GM18907 (cell line): Measurements from ENCODE around the gene CXCR6.

Source experiments
- ATAC-seq: cut with Tn5 transposase; IDR thresholded peaks from one replicate; pipeline ENCODE4 v1.9.1; 2021; ENCODE audit warnings: mild to moderate bottlenecking, moderate library complexity; ENCODE audit not compliant: unreplicated experiment

Gene CXCR6

GRCh38 chr3:45966950-45967640 is 23.8 kb downstream of the CXCR6 start:
- ATAC-seq = no peak

GRCh38 chr3:45967724-45968123 is 24.5 kb downstream of the CXCR6 start:
- no peak for ATAC-seq

DNA sequence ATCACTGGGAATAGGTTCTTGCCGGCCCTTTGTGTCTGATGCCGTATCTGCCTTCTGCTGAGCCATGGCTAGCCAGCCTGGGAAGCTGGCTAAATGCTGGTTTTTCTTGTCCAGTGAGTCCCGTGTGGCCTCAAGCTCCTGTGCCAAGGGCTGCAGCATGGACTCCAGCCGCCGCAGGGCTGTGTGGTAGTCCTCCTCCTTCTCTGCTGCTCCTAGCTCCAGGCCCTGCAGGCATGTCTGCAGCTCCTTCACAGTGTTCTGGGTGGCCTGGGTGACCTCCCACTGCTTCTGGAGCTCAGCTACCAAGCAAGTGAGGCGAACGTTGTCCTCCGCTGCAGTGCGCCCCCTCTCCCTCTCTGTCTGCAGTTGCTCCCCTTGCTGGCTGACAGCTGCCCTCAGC is 24.9 kb downstream of the CXCR6 start:
- no peak for ATAC-seq

- ATAC-seq = no peak
These were observed 25.4 kb downstream of the CXCR6 start for GRCh38 chr3:45968706-45969105.

- no peak for ATAC-seq
These were observed 25.9 kb downstream of the CXCR6 start for GRCh38 chr3:45969116-45969515.

DNA sequence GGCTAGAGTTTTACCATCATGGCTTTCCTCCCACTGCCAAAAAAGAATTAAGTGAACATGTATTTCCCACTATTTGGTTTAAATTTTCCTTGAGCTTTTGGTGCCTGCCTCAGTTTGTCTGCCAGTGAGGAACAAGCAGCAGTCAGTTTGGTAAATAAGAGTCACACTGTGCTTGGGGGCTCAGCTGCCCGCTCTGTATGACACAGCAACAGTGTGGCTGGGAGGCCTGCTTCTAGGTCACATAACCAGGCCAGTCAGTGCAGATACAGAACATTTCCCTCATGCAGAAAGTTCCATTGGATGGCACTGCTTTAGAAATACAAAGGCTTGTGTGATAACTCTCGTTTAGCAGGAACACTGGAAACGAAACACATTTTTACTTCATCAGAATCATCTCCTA is 26.7 kb downstream of the CXCR6 start:
- ATAC-seq = no peak

- ATAC-seq = no peak
These were observed 29.5 kb downstream of the CXCR6 start for GRCh38 chr3:45972534-45973402.

GRCh38 chr3:45974686-45975085 is 31.4 kb downstream of the CXCR6 start:
- ATAC-seq = no peak

GRCh38 chr3:45975686-45976085 is 32.4 kb downstream of the CXCR6 start:
- ATAC-seq = no peak

DNA sequence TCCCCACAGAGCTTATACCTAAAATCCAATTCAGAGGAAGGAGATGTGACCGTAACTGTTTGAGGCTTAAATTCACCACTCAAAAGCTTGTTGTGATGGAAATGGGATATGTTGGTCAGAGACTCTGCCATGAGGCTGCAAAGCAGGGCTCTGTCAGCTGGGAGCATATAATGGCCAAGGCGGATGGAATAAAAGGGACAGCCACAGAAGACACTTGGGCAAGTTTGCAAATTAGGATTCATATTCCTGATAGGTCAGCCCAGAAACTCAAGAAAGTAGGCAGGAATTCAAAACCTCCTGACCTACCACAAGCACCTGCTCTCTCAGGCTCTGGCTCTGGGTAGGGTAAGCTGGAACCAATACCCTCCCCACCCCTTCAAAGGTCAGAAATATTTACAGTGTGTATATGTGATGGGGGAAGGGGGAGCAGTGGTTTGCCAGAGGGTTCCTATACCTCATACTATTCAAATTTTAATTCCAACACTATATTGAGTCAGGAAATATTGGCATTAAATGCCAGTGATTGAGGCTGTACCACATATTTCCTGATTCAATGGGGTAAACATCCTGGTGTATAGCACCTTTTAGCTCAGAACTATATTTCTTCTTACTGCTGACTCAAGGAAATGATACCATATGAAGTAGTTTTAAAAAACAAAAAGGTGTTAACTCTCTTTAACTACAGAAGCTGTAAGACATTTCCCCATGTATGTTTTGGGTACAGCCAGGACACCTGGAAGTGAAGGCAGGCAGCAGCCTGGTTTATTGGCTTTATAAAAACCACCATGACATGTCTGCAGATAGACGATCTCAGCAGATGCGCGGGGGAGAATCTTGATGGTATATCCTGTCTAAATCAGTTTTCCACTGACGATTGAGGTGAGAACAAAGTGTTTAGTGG is 33.2 kb downstream of the CXCR6 start:
- no peak for ATAC-seq

DNA sequence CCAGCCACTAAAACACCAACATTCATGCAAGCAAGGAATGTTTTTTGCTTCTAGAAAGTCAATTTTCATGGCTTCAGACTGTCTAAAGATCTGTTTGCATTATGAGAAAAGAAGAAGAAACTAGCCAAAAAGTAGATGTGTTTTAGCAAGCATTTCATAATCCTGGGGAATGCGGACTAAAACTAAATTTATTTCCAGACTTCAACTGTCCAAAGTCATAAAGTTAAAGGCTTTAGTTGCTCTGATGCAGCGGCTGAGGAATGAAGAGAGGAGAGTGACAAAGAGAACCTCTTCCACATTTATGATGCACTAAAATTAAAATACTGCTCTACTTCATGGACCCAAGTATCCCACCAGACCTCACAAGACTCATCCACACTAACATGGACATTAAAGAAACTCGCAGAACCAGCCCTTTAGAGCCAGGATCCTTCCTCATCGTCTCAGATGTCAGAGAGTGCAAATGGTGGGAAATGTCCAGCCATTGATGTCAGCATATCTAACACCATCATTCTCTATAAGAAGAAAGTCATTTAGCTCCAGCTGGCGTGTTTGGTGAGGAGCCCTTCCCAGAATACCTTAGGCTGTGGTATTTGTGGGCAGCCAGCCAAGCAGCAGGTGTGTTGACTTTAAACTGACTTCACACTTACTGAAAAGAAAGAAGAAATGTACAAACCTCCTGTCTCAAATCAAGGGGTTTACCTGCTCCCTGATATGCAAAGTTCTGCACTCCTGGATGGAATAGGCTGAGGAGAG is 34.9 kb downstream of the CXCR6 start:
- ATAC-seq = no peak

DNA sequence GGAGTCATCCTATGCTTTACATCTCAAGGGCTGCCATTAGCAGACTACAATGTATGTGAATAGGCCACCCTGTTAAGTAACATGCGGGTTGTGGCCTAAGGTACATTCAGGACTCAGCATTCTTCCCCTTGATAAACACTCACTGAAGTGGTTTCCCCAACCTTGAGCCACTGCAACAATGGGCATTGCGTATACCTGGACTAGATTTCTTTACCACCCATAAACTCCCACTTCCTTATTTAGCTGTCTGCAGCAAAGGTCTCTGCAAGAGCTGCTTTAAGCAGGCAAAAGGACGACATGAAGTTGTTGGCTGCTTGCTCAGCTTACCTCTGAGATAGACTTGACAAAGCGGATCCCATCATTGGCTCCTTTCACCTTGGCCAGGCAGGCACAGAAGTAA is 36.1 kb downstream of the CXCR6 start:
- ATAC-seq = no peak

DNA sequence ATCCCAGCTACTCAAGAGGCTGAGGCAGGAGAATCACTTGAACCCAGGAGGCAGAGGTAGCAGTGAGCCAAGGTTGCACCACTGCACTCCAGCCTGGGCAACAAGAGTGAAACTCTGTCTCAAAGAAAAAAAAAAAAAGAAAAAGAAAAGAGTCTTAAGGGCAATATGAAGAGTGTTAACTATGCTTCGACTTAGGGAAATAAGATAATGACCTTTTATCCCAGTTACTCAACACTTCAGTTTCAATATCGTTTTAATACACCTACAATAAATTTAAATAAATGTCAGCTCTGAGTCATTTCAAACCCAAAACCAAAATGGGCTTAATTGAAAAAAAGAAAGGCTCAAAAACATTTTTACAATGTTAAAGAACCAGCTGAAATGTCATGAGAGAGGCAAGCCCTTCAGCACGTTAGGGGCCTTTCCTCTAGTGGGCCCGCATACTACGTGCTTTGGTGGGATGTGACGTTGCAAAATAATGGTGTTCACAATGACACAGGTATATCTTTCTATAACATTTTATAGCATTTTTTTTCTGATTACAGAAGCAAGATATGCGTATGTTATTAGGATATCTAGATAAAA is 37.1 kb downstream of the CXCR6 start:
- no peak for ATAC-seq

DNA sequence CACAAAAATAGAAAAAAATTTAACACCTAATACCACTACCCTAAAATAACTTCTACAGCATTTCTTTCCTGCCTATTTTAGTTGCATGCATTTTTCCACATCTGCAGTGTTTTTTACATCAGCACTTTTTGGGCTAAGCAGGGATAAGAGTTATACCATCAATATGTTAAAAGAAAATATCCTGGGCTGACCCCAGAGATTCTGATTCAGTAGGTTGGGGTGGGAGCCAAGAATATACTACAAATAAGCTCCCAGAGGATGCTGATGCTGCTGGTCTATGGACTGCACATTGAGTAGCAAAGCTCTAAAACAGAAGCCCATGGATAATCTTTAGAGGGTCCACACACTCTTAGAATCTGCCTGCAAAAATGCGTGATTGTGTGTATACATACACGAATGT is 37.6 kb downstream of the CXCR6 start:
- ATAC-seq = no peak

DNA sequence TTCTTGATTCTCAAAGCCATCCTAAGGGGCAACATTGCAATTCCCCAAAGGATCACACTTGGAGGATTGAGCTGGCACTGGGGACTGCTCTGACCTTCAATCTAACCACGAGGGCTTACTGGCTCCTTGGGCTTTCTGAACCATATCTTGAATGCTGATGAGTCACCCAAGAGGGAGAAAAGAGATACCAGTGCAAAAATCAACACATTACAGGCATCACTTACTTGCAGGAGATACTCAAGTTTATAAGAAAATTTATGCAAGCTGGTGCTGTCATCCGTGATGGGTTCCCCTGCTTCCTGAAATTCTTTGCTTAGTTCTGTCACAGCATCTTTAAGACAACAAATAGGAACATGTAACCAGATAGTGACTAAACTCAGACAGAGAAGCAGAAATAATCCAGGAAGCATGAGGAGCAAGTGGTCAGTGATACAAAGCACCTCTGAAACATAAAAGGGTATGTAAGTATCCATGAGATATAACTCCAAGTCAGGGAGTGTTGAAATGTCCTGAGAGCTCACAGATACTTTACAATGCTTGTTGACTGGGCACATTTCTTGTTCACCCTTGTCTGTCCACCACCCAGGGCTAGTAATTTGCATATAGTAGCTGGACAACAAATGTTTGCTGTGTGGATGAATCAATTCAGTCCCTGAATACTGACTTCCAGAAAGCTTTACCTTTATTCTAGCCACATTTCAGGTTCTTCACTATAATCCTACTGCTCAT is 38.2 kb downstream of the CXCR6 start:
- ATAC-seq = no peak

GRCh38 chr3:45983770-45984169 is 40.5 kb downstream of the CXCR6 start:
- ATAC-seq = no peak

DNA sequence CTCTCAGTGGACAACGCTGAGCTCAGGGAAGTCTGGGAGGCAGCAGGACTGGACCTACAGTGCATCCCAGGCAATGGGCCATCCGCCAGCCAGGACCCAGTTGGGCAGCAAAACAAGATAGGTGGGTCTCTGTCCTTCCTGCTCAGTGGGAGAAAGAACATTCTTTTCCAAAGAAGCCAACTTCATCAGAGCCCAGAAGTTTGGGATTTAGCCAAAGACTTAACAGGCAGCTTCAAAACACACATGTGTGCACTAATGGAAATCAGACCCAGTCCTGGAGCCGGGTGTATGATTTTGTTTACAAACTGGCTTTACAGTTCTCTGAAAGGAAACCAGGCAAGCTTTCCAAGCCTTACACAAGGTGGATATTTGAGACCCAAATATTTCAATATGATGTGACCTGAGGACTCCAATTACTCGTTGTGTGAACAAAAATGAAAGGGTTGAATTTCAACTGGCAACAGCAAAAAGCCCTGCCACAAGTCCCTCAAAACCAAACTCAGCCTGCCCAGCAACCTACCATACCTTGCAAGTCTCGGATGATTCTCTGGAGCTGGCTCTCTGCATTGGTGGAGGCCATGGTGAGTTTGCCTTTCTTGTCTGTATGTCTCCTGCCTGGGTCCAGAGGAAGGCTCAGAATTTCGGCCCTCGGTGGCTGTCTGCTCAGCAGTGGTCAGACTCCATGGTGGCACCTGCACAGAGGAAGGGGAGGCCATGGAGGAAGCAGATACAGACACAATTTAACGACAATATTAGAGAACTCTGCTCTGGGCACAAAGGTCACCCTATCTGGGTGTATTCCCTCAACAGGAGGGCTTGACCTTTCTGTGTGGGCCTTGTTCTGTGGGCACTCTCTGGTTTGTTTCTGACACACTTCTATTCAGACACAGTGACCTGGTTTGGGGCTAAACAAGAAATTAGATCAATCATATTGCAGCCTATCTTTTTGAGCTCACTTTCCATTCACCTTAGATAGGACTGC is 41.4 kb downstream of the CXCR6 start:
- no peak for ATAC-seq

DNA sequence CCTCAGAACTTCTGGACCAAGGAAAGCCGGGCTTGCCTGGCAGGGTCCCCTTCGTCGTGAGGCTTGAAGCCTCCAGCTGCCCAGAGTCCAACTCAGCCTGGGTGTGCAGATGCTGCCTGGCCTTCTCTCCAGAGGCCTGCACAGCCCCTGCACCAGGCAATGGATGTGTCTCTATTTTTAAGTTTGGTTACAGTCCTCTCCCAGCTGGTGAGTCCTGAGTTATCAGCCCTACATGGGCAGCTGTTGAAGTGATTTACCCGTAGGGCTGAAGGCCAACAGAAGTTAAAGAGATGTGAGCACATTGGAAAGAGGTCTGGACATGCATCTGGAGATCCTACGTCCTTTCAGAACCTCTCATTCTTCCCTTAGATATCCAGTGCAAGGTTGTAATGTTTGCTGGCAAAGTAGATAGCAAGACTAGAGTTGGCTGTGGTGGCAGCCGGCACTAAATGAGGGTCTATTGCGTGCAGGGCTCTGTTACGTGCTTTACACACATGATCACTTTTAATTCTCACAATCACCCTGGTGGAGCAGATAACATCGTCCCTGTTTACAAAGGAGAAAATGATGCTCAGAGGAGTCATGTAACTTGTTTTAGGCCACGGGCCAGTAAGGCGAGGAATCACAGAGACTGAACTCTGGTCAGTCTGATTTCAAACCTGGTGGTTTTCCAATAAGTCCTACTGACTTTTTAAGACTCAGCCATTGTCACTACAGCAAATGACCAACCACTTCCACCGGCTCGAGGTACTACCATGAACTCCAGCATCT is 42.5 kb downstream of the CXCR6 start:
- ATAC-seq = no peak
